ENCODE measurements around the gene PHC2.

DNA sequence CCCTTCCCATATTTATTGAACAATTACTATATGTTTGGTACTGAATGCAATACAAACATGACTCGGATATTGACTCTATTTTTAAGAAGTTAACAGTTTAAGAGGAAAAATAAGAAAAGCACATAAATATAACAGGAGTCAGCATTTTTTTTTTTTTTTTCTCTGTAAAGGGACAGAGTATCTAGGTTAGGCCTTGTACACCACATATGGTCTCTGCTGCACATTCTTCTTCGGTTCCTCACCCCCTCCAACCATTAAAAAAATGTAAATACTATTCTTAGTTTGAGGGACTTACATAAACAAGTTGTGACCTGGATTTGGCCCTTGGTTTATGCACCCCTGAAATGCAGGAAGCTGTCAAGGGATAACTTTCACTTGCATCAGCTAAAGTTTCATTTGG lies 40.4 kb downstream of the PHC2 start:
- no peak for TF ChIP-seq ZIK1 (CRISPR knock-in tag; IDR thresholded peaks at IDR 0.05; ENCODE audit: borderline replicate concordance, low read depth)
- TF ChIP-seq, protein P1, sequence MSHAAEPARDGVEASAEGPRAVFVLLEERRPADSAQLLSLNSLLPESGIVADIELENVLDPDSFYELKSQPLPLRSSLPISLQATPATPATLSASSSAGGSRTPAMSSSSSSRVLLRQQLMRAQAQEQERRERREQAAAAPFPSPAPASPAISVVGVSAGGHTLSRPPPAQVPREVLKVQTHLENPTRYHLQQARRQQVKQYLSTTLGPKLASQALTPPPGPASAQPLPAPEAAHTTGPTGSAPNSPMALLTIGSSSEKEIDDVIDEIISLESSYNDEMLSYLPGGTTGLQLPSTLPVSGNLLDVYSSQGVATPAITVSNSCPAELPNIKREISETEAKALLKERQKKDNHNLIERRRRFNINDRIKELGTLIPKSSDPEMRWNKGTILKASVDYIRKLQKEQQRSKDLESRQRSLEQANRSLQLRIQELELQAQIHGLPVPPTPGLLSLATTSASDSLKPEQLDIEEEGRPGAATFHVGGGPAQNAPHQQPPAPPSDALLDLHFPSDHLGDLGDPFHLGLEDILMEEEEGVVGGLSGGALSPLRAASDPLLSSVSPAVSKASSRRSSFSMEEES (CRISPR knock-in tag; IDR thresholded peaks at IDR 0.05), result no peak
- no peak for TF ChIP-seq NONO (IDR thresholded peaks at IDR 0.05)
- TF ChIP-seq NONO (CRISPR knock-in tag; conservative IDR thresholded peaks at IDR 0.05), result no peak
- TF ChIP-seq, protein P2, sequence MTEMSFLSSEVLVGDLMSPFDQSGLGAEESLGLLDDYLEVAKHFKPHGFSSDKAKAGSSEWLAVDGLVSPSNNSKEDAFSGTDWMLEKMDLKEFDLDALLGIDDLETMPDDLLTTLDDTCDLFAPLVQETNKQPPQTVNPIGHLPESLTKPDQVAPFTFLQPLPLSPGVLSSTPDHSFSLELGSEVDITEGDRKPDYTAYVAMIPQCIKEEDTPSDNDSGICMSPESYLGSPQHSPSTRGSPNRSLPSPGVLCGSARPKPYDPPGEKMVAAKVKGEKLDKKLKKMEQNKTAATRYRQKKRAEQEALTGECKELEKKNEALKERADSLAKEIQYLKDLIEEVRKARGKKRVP (CRISPR knock-in tag; IDR thresholded peaks at IDR 0.05), result no peak
- TF ChIP-seq MIER3 (CRISPR knock-in tag; IDR thresholded peaks at IDR 0.05; ENCODE audit: borderline replicate concordance), result no peak
- TF ChIP-seq, protein P3, sequence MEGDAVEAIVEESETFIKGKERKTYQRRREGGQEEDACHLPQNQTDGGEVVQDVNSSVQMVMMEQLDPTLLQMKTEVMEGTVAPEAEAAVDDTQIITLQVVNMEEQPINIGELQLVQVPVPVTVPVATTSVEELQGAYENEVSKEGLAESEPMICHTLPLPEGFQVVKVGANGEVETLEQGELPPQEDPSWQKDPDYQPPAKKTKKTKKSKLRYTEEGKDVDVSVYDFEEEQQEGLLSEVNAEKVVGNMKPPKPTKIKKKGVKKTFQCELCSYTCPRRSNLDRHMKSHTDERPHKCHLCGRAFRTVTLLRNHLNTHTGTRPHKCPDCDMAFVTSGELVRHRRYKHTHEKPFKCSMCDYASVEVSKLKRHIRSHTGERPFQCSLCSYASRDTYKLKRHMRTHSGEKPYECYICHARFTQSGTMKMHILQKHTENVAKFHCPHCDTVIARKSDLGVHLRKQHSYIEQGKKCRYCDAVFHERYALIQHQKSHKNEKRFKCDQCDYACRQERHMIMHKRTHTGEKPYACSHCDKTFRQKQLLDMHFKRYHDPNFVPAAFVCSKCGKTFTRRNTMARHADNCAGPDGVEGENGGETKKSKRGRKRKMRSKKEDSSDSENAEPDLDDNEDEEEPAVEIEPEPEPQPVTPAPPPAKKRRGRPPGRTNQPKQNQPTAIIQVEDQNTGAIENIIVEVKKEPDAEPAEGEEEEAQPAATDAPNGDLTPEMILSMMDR (CRISPR knock-in tag; IDR thresholded peaks at IDR 0.05), result no peak
- TF ChIP-seq ZNF644 (CRISPR knock-in tag; IDR thresholded peaks at IDR 0.05; ENCODE audit: low read depth), result no peak
- no peak for TF ChIP-seq TAF1 (CRISPR knock-in tag; IDR thresholded peaks at IDR 0.05)

Measured in HepG2 (cell line).